ENCODE data around the gene EGFL6.
"Not testable (repeated sequence)": the region's sequence is repeated elsewhere in the genome, so short reads cannot be mapped to it uniquely, and the experiment has no call there.

EGFL6 gene

DNA sequence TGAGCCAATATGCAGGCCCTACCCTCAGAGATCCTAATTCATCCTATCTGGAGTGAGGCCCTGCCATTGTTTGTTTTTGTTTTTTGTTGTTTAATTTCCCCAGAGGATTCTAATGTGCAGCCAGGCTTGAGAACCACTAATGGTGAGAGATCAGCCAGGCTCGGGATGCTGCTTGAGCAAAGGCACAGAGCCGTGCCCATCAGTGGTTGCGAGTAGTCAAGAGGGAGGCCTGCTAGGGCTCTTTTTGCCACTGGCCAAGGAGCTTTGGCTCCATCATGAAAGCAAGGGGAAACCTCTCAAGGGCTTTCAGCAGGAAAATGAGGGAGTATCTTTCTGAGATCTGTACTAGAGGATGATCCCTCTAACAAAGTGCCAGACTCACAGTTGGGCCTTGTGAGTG lies 86.3 kb downstream of the EGFL6 start:
- no peak for DNase-seq

- DNase-seq = no peak
These were observed 89.2 kb downstream of the EGFL6 start for GRCh38 chrX:13658602-13659001.

- DNase-seq = no peak
These were observed 89.7 kb downstream of the EGFL6 start for GRCh38 chrX:13659063-13659462.

GRCh38 chrX:13661735-13662288 lies 92.4 kb downstream of the EGFL6 start:
- DNase-seq = no peak

GRCh38 chrX:13662355-13662791 lies 93.0 kb downstream of the EGFL6 start:
- no peak for DNase-seq

DNA sequence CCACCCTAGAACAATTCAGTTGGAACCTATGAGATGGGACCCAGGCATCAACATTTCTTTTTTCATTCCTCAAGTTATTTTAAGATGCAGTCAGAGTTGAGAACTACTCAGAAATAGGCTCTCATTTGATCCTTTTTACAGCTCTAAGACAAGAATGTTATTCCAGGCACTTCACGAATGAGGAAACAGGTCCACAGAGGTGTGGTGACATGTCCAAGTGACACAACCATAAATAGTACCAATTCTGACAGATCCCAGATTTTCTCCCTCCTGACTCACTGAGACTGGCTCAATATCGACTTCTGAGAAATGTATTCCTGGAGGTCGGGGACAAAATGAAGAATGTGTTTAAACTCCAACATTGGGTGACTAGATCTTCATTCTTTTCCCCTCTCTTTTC lies 94.6 kb downstream of the EGFL6 start:
- DNase-seq = no peak

DNA sequence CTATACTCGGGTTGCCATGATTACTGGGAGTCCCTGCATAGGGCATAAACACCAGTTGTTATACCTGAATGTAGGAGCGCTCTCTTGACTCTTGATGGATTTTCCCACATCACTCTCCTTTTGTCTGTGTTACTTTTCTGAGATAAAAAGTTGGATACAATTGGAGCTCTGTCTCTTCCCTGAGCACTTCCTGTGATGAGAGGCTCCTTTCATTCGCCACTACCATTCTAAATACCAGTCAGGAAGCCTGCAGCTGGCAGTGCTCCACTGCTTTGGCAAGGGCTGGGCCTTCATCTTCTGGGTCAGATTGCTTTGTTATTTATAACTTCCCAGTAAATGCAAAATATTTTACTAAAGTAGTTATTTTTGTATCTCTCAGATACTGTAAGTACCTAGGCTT lies 97.4 kb downstream of the EGFL6 start:
- DNase-seq = no peak

- no peak for DNase-seq
These were observed 98.5 kb downstream of the EGFL6 start for GRCh38 chrX:13667919-13668318.

DNA sequence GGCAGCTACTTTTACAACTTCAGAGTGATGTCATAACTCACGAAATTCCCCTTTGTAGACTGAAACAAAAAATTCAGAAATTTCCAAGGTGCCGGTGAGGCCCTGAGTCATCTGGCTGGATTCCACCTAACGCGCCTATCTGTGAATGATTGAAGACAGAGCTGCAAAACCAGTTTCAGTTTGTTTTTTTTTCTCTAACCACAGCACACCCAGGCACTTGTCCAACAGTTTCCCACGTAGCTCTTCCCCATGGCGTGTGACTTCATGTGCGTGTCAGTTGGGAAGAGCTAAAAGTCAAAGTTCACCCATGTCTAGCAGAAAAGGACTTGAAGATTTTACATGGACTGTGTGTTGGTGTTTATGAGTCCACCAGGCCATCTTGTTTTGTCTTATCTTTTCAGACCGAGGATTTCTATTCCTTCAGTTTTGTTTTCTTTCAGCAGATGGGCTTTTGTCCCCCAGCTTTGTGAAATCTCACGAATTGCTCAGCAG lies 99.9 kb downstream of the EGFL6 start:
- no peak for DNase-seq

DNA sequence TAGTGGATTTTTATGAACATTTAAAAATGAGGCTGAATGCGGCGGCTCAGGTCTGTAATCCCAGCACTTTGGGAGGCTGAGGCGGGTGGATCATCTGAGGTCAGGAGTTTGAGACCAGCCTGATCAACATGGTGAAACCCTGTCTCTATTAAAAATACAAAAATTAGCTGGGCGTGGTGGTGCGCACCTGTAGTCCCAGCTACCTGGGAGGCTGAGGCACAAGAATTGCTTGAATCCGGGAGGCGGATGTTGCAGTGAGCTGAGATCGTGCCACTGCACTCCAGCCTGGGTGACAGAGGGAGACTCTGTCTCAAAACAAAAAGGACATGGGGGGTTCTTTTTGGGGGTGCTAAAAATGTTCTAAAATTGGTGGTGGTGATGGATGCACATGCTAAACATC lies 100.4 kb downstream of the EGFL6 start:
- not testable (repeated sequence) for DNase-seq

- DNase-seq = no peak
These were observed 100.8 kb downstream of the EGFL6 start for GRCh38 chrX:13670197-13670596.

DNA sequence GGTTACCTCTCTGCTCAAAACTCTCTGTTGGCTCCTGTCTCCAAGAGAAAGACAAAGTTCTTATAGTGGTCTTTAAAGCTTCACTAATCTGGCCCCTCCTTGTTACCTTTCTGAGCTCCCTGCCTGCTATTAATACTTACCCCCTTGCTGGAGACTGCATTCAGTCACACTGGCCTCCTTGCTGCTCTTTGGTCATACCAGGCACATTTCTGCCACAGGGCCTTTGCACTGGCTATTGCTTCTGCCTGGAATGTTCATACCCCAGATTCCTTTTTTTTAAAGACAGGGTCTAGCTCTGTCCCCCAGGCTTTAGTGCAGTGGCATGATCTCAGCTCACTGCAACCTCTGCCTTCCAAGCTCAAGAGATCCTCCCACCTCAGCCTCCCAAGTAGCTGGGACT lies 103.6 kb downstream of the EGFL6 start:
- DNase-seq = no peak

GRCh38 chrX:13676885-13677284 lies 107.5 kb downstream of the EGFL6 start:
- no peak for DNase-seq

DNA sequence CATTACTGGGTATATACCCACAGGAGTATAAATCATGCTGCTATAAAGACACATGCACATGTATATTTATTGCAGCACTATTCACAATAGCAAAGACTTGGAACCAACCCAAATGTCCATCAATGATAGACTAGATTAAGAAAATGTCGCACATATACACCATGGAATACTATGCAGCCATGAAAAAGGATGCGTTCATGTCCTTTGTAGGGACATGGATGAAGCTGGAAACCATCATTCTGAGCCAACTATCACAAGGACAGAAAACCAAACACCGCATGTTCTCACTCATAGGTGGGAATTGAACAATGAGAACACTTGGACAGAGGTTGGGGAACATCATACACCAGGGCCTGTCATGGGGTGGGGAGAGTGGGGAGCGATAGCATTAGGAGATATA lies 110.3 kb downstream of the EGFL6 start:
- DNase-seq = not testable (repeated sequence)

DNA sequence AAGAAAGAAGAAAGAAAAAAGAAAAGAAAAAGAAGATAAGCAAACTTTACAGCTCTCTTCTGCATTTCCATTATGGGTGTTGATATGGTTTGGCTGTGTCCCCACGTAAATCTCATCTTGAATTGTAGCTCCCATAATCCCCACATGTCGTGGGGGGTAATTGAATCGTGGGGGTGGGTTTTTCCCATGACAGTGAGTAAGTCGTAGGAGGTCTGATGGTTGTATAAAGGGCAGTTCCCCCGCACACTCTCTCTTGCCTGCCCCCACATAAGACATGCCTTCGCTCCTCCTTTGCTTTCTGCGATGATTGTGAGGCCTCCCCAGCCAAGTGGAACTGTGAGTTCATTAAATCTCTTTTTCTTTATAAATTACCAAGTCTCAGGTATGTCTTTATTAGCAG lies 112.2 kb downstream of the EGFL6 start:
- DNase-seq = no peak
